ENCODE measurements around the gene CYLC2.

DNA sequence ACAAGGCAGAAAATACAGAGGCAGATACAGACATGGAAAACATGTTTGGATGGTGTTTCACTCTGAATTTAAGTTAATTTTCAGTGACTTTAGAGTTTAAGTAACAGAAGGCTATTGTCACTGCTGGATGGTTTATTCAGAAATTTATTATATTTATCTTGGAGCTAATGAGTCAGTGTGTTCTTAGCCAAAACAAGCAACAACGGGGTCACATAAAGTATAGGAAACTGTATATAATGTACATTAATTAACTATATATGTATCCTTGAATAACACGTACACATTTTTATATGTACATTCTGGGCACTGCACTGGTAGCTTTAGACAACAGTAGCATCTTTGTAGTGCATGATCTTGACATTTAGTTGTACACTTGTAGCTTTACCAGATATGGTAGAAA, 30.7 kb downstream of the CYLC2 start:
- no peak for TF ChIP-seq GATA2 (IDR thresholded peaks at IDR 0.05; ENCODE audit: low read depth, low read length)
- no peak for TF ChIP-seq GATA3 (IDR thresholded peaks at IDR 0.05; ENCODE audit: low read depth, low read length)
